OCI-M2 (cell line): Measurements from ENCODE around the gene IRF3.

Experiments
- DNase-seq: peaks from one replicate; lab custom pipeline; 2025; ENCODE audit not compliant: unreplicated experiment; lab: John Stamatoyannopoulos, UW

The IRF3 gene

GRCh38 chr19:49665351-49666119, at the start of gene IRF3, which contains the start of gene BCL2L12:
Gene IRF3 (minus strand): TSS chr19:49665857. CDS start chr19:49664838, 1,019 bp downstream.
Gene BCL2L12 (plus strand): TSS chr19:49665933. CDS start chr19:49666693, 760 bp downstream.
- peak; percentile 80 for DNase-seq

- DNase-seq, result no peak
Observed at GRCh38 chr19:49713236-49713845, 47.7 kb upstream of the IRF3 start.

- DNase-seq, result no peak
Observed at GRCh38 chr19:49712397-49712859, 46.8 kb upstream of the IRF3 start.

- DNase-seq, result no peak
Observed at GRCh38 chr19:49710372-49710951, 44.8 kb upstream of the IRF3 start.

- DNase-seq, result no peak
Observed at GRCh38 chr19:49705919-49706318, 40.3 kb upstream of the IRF3 start.

GRCh38 chr19:49704888-49705642, 39.4 kb upstream of the IRF3 start:
- DNase-seq, result no peak

- no peak for DNase-seq
Observed at GRCh38 chr19:49701271-49701786, 35.7 kb upstream of the IRF3 start.

- no peak for DNase-seq
Observed at GRCh38 chr19:49700563-49700962, 34.9 kb upstream of the IRF3 start.

- no peak for DNase-seq
Observed at GRCh38 chr19:49699364-49699763, 33.7 kb upstream of the IRF3 start.

- no peak for DNase-seq
Observed at GRCh38 chr19:49696865-49697264, 31.2 kb upstream of the IRF3 start.

- no peak for DNase-seq
Observed at GRCh38 chr19:49696115-49696514, 30.5 kb upstream of the IRF3 start.

- DNase-seq, result no peak
Observed at GRCh38 chr19:49692147-49692506, 26.5 kb upstream of the IRF3 start.

GRCh38 chr19:49691243-49692146, 25.8 kb upstream of the IRF3 start:
- no peak for DNase-seq

GRCh38 chr19:49690656-49691242, 25.1 kb upstream of the IRF3 start, which contains the start of gene CPT1C:
Gene CPT1C (plus strand): TSS chr19:49691116. CDS start chr19:49692253, 1,137 bp downstream.
- DNase-seq, result no peak

GRCh38 chr19:49690079-49690655, 24.5 kb upstream of the IRF3 start:
- DNase-seq, result no peak

- no peak for DNase-seq
Observed at GRCh38 chr19:49689133-49690078, 23.7 kb upstream of the IRF3 start, which contains the start of gene ADM5. Gene ADM5 (plus strand): TSS chr19:49689594. CDS start chr19:49689838, 244 bp downstream.

- DNase-seq, result no peak
Observed at GRCh38 chr19:49688531-49689132, 23.0 kb upstream of the IRF3 start.
